SK-N-SH (cell line): ENCODE results near the gene IRX5.

Experiments
- CHD2 ChIP-seq: fragments of 150-350 bp; IDR thresholded peaks from 2 replicates; pipeline ENCODE4 v1.6.1; 2018; ENCODE audit warnings: low read length; ENCODE audit not compliant: partially characterized antibody
- FOXJ3 ChIP-seq: sonication (generic); formaldehyde crosslinking; IDR thresholded peaks from 2 replicates; pipeline ENCODE4 v1.5.1; 2020; ENCODE audit warnings: mild to moderate bottlenecking, missing genetic modification reagents
- FOXM1 ChIP-seq: IDR thresholded peaks from 2 replicates; pipeline ENCODE4 v1.4.0; 2012; ENCODE audit warnings: low read depth, mild to moderate bottlenecking
- POLR2AphosphoS5 ChIP-seq: IDR thresholded peaks from 2 replicates; pipeline ENCODE4 v1.6.1; 2012; ENCODE audit warnings: low read depth, low read length
- RFX5 ChIP-seq: IDR thresholded peaks from 2 replicates; pipeline ENCODE4 v1.6.1; 2012; ENCODE audit warnings: mild to moderate bottlenecking, improper control_type of control experiment, low read length
- SIN3A ChIP-seq: IDR thresholded peaks from 2 replicates; pipeline ENCODE4 v1.6.1; 2012; ENCODE audit warnings: low read depth, mild to moderate bottlenecking, low read length, moderate library complexity, borderline replicate concordance
- SMC3 ChIP-seq: IDR thresholded peaks from 2 replicates; pipeline ENCODE4 v1.6.1; 2012; ENCODE audit warnings: low read depth, low read length, improper control_type of control experiment
- TCF12 ChIP-seq: IDR thresholded peaks from 2 replicates; pipeline ENCODE4 v1.4.0; 2012
- YY1 ChIP-seq: IDR thresholded peaks from 2 replicates; pipeline ENCODE4 v1.4.0; 2012; ENCODE audit warnings: low read depth, mild to moderate bottlenecking
- TF ChIP-seq, protein P1 (sequence below): fragments of 200-600 bp; sonication (generic); IDR thresholded peaks from 2 replicates; pipeline ENCODE4 v1.6.1; 2017; ENCODE audit warnings: antibody characterized with exemption, mild to moderate bottlenecking, moderate library complexity
- TF ChIP-seq, protein P2 (sequence below): IDR thresholded peaks from 2 replicates; pipeline ENCODE4 v1.4.0; 2012; ENCODE audit warnings: low read depth, borderline replicate concordance
- TF ChIP-seq, protein P3 (sequence below): IDR thresholded peaks from 2 replicates; pipeline ENCODE4 v1.6.1; 2012; ENCODE audit warnings: mild to moderate bottlenecking, low read depth, low read length, moderate library complexity
- TF ChIP-seq, protein P4 (sequence below): fragments of 150-350 bp; IDR thresholded peaks from 2 replicates; pipeline ENCODE4 v1.6.1; 2017; ENCODE audit warnings: antibody characterized with exemption, low read length, low read depth, borderline replicate concordance
- TF ChIP-seq, protein P5 (sequence below): IDR thresholded peaks from 2 replicates; pipeline ENCODE4; 2012

DNA sequence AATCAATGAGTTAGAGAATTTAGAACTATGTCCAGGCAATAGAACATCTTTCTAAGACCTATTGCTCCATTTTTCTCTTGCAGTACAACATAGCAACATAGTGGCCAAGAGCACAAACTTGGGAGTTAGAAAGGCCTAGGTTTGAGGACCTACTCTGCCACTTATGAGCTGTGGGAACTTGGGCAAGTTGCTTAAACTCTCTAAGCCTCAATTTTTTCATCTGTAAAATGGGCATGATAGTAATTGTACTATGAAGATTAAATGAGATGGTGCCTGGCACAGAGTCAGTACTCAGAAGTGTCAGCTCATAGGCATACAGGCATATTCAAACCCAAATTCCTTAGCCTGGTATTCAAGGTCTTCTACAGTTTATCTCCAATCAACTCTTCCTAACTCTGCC, 25.1 kb downstream of the IRX5 start:
- TF ChIP-seq, protein P1, sequence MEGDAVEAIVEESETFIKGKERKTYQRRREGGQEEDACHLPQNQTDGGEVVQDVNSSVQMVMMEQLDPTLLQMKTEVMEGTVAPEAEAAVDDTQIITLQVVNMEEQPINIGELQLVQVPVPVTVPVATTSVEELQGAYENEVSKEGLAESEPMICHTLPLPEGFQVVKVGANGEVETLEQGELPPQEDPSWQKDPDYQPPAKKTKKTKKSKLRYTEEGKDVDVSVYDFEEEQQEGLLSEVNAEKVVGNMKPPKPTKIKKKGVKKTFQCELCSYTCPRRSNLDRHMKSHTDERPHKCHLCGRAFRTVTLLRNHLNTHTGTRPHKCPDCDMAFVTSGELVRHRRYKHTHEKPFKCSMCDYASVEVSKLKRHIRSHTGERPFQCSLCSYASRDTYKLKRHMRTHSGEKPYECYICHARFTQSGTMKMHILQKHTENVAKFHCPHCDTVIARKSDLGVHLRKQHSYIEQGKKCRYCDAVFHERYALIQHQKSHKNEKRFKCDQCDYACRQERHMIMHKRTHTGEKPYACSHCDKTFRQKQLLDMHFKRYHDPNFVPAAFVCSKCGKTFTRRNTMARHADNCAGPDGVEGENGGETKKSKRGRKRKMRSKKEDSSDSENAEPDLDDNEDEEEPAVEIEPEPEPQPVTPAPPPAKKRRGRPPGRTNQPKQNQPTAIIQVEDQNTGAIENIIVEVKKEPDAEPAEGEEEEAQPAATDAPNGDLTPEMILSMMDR, result no peak
- TF ChIP-seq, protein P2, sequence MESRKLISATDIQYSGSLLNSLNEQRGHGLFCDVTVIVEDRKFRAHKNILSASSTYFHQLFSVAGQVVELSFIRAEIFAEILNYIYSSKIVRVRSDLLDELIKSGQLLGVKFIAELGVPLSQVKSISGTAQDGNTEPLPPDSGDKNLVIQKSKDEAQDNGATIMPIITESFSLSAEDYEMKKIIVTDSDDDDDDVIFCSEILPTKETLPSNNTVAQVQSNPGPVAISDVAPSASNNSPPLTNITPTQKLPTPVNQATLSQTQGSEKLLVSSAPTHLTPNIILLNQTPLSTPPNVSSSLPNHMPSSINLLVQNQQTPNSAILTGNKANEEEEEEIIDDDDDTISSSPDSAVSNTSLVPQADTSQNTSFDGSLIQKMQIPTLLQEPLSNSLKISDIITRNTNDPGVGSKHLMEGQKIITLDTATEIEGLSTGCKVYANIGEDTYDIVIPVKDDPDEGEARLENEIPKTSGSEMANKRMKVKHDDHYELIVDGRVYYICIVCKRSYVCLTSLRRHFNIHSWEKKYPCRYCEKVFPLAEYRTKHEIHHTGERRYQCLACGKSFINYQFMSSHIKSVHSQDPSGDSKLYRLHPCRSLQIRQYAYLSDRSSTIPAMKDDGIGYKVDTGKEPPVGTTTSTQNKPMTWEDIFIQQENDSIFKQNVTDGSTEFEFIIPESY, result no peak
- TF ChIP-seq SIN3A, result no peak
- TF ChIP-seq RFX5, result no peak
- TF ChIP-seq SMC3, result no peak
- TF ChIP-seq, protein P3, sequence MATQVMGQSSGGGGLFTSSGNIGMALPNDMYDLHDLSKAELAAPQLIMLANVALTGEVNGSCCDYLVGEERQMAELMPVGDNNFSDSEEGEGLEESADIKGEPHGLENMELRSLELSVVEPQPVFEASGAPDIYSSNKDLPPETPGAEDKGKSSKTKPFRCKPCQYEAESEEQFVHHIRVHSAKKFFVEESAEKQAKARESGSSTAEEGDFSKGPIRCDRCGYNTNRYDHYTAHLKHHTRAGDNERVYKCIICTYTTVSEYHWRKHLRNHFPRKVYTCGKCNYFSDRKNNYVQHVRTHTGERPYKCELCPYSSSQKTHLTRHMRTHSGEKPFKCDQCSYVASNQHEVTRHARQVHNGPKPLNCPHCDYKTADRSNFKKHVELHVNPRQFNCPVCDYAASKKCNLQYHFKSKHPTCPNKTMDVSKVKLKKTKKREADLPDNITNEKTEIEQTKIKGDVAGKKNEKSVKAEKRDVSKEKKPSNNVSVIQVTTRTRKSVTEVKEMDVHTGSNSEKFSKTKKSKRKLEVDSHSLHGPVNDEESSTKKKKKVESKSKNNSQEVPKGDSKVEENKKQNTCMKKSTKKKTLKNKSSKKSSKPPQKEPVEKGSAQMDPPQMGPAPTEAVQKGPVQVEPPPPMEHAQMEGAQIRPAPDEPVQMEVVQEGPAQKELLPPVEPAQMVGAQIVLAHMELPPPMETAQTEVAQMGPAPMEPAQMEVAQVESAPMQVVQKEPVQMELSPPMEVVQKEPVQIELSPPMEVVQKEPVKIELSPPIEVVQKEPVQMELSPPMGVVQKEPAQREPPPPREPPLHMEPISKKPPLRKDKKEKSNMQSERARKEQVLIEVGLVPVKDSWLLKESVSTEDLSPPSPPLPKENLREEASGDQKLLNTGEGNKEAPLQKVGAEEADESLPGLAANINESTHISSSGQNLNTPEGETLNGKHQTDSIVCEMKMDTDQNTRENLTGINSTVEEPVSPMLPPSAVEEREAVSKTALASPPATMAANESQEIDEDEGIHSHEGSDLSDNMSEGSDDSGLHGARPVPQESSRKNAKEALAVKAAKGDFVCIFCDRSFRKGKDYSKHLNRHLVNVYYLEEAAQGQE, result no peak
- no peak for TF ChIP-seq POLR2AphosphoS5
- TF ChIP-seq FOXM1, result no peak
- no peak for TF ChIP-seq CHD2
- no peak for TF ChIP-seq FOXJ3 (CRISPR knock-in tag)
- TF ChIP-seq, protein P4, sequence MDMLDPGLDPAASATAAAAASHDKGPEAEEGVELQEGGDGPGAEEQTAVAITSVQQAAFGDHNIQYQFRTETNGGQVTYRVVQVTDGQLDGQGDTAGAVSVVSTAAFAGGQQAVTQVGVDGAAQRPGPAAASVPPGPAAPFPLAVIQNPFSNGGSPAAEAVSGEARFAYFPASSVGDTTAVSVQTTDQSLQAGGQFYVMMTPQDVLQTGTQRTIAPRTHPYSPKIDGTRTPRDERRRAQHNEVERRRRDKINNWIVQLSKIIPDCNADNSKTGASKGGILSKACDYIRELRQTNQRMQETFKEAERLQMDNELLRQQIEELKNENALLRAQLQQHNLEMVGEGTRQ, result no peak
- no peak for TF ChIP-seq TCF12
- no peak for TF ChIP-seq YY1
- TF ChIP-seq, protein P5, sequence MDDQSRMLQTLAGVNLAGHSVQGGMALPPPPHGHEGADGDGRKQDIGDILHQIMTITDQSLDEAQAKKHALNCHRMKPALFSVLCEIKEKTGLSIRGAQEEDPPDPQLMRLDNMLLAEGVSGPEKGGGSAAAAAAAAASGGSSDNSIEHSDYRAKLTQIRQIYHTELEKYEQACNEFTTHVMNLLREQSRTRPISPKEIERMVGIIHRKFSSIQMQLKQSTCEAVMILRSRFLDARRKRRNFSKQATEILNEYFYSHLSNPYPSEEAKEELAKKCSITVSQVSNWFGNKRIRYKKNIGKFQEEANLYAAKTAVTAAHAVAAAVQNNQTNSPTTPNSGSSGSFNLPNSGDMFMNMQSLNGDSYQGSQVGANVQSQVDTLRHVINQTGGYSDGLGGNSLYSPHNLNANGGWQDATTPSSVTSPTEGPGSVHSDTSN, result no peak
